Bronchial smooth muscle cell (primary cell): ENCODE data around the gene NUDCD2. TPM values are rescaled to one million over a fixed set of nuclear protein-coding genes. Genes with fewer than 3 reads are reported as not detected.

Experiments
- total RNA-seq: library from RNA; depleted of rRNA; stranded (reverse); fragments of >200 nt; gene quantifications from 2 replicates; pipeline ENCODE4 v1.2.1, GENCODE V29; 2014

The NUDCD2 gene
- 2.6 and 4.3 TPM in 2 replicates for total RNA-seq

GRCh38 chr5:163459819-163460561 lies at the start of gene NUDCD2:
TSS of gene NUDCD2 (minus strand) at chr5:163460102. CDS start at chr5:163460050, 52 bp downstream.

GRCh38 chr5:163505368-163506094 lies 45.6 kb upstream of the NUDCD2 start, which contains the start of gene MAT2B:
TSS of gene MAT2B (plus strand) at chr5:163505619. CDS start at chr5:163505687, 68 bp downstream.

DNA sequence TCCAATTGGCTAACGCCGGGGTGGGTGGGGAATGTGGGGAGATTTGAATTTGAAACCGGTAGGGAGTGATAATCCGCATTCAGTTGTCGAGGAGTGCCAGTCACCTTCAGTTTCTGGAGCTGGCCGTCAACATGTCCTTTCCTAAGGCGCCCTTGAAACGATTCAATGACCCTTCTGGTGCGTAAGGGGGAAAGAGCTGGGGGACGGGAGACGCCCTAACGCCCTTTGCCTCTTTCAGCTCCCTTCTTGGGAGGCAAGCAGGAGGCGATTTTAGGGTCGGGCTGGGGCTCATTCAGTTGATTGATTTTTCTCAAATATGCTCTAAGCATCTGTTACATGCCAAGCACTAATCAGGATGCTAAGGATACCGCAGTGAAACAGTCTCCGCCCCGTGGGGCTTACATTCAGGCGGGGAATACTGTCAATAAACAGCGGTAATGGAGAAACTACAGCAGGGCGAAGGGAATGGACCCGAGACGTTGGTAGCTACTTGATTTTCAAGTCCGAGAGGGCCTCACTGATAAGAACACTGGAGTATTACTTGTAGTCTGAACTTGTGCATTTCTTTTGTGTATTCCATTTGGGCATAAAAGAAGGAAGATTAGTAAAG lies 765 bp upstream of the NUDCD2 start, which contains the start of gene HMMR:
Gene HMMR (plus strand): TSS at position 71 of the 610 bp plus-strand sequence. CDS start 61 bp downstream, at position 132.

DNA sequence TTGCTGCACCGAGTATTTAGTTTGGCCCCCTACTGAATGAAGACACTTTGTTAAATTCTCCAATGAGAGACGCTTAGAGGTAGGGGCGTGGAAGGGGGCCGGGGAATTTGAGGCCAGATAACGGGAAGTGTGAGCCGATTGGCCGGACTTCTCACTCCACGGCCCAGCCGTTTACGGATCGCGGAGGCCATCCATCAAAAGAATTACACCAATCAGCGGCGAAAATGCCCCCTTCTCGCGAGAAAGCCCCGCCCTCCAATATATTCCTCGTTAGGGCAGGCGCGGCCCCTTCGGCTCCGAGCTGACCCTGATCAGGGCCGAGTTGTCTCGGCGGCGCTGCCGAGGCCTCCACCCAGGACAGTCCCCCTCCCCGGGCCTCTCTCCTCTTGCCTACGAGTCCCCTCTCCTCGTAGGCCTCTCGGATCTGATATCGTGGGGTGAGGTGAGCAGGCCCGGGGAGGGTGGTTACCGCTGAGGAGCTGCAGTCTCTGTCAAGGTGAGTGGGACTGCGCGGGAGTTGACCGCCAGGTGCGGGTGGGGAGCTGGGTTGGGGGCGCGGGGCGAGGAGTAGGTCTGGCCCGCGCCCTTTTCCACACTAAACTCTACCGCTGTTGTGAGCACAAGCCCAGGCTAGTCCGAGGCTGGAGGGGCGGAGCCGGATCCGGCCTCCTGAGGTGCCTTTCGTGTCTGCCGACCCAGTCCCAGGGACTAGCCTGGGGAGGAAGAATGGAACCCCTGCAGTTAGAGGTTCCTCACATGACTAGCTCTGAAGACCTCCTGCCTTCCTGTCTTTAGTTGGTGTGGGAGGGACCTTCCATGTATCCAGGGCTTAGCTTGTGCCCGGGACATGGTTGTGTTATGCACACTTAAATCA lies 22.4 kb downstream of the NUDCD2 start, which contains the start of gene CCNG1:
Gene CCNG1 (plus strand): TSS at position 287 of the 874 bp plus-strand sequence. CDS start 1,662 bp downstream, outside the sequence.

Other genes starting within 250 kb of the NUDCD2 start
- gene CCNG1, start 22.5 kb downstream of the NUDCD2 start, total RNA-seq: 325 and 459 TPM in 2 replicates
- 0.86 and 4.7 TPM in 2 replicates for gene HMMR, start 530 bp upstream of the NUDCD2 start, total RNA-seq
- 61.2 and 66.8 TPM in 2 replicates for gene MAT2B, start 45.5 kb upstream of the NUDCD2 start, total RNA-seq